HepG2 (cell line): ENCODE measurements around the gene RBBP6. TPM values are rescaled to one million over a fixed set of nuclear protein-coding genes. Genes with fewer than 3 reads are reported as not detected.

Source experiments
- ATAC-seq: fragments of 200-7000 bp; cut with Tn5 transposase; 3 replicates; pipeline ENCODE4 v1.9.1; 2020; ENCODE audit warnings: mild to moderate bottlenecking, moderate library complexity
- BruUV-seq: library from RNA; stranded (reverse); fragments of 400-500 nt; replicated peaks from 2 replicates; lab custom pipeline; 2021; lab: Mats Ljungman, UMichigan
- CTCF ChIA-PET: fragments of 300-600 bp; formaldehyde crosslinking; extraction: SDS; loops from one replicate; lab custom pipeline; 2021; ENCODE audit warnings: low total read pairs, inconsistent platforms, low intra/inter-chr PET ratio; lab: Yijun Ruan, JAX
- POLR2A ChIA-PET: fragments of 350-600 bp; sonication (Branson Sonifier 250); formaldehyde crosslinking; loops from one replicate; lab custom pipeline; 2020; ENCODE audit warnings: antibody characterized with exemption, inconsistent platforms; lab: Yijun Ruan, JAX
- DNase-seq: peaks from one replicate; pipeline ENCODE4 v3.0.0-alpha.2; 2015; ENCODE audit warnings: low spot score
- FAIRE-seq: peaks from 3 replicates; lab custom pipeline; 2011; peaks lifted over from hg19 to GRCh38; lab: Jason Lieb, UNC
- H2AFZ ChIP-seq: one replicate; pipeline ENCODE4 v1.6.1; 2011; ENCODE audit warnings: low read length, inconsistent platforms
- H3K27ac ChIP-seq: fragments of 300-600 bp; 3 replicates; pipeline ENCODE4 v1.8.0; 2011; ENCODE audit warnings: mixed run types, mild to moderate bottlenecking, mixed read lengths, low read length, inconsistent platforms; ENCODE audit not compliant: insufficient read depth; ENCODE audit errors: extremely low read length
- H3K27me3 ChIP-seq, 2 experiments: fragments of 200-600 bp in 1 of 2; 2 replicates in 1 of 2; 3 replicates in 1 of 2; pipeline versions ENCODE4 v1.6.0 to v1.8.0; 2011; ENCODE audit warnings: low read length in 2 of 2, mild to moderate bottlenecking in 2 of 2, moderate library complexity in 2 of 2, inconsistent platforms in 1 of 2; ENCODE audit not compliant: insufficient read depth in 2 of 2, control insufficient read depth in 1 of 2
- H3K36me3 ChIP-seq, 2 experiments: fragments of 200-600 bp in 1 of 2; replicated peaks in 1 of 2; 2 replicates in 1 of 2; 3 replicates in 1 of 2; pipeline versions ENCODE4 v1.5.1 to v1.8.0; 2011; ENCODE audit warnings: low read length in 2 of 2, inconsistent platforms in 1 of 2; ENCODE audit not compliant: insufficient read depth in 2 of 2, control insufficient read depth in 1 of 2
- H3K4me1 ChIP-seq: 2 replicates; pipeline ENCODE4 v1.5.1; 2012; ENCODE audit warnings: low read length, inconsistent platforms; ENCODE audit not compliant: insufficient read depth
- H3K4me2 ChIP-seq: 2 replicates; pipeline ENCODE4 v1.6.0; 2011; ENCODE audit warnings: low read depth, low read length, inconsistent platforms
- H3K4me3 ChIP-seq, 3 experiments: fragments of 200-600 bp in 1 of 3; sonication (generic), shearing (Covaris generic) in 1 of 3; replicated peaks in 1 of 3; 2 replicates each; pipeline ENCODE4 v1.5.1; 2011 to 2016; ENCODE audit warnings: low read length in 3 of 3, inconsistent platforms in 2 of 3, low read depth in 2 of 3, mild to moderate bottlenecking in 2 of 3, control low read depth in 1 of 3, mixed read lengths in 1 of 3; ENCODE audit not compliant: insufficient read depth in 1 of 3
- H3K79me2 ChIP-seq: one replicate; pipeline ENCODE4 v1.6.1; 2011; ENCODE audit warnings: low read length, inconsistent platforms; ENCODE audit not compliant: insufficient read depth
- H3K9ac ChIP-seq: 2 replicates; pipeline ENCODE4 v1.6.0; 2011; ENCODE audit warnings: mild to moderate bottlenecking, low read depth, low read length, inconsistent platforms; ENCODE audit not compliant: insufficient read depth
- H3K9me3 ChIP-seq: 2 replicates; pipeline ENCODE4 v1.5.1; 2012; ENCODE audit warnings: mild to moderate bottlenecking, low read length
- H4K20me1 ChIP-seq: 2 replicates; pipeline ENCODE4 v1.6.0; 2011; ENCODE audit warnings: inconsistent platforms, mild to moderate bottlenecking, low read length, moderate library complexity; ENCODE audit not compliant: insufficient read depth
- HDAC2 ChIP-seq: sonication (generic); formaldehyde crosslinking; IDR thresholded peaks from 2 replicates; pipeline ENCODE4 v1.4.0; 2020; ENCODE audit warnings: missing genetic modification reagents
- LBX2 ChIP-seq: sonication (generic); formaldehyde crosslinking; IDR thresholded peaks from 2 replicates; pipeline ENCODE4 v1.5.0; 2020; ENCODE audit warnings: missing genetic modification reagents, mild to moderate bottlenecking, borderline replicate concordance
- NKX3-1 ChIP-seq: sonication (generic); formaldehyde crosslinking; IDR thresholded peaks from 2 replicates; pipeline ENCODE4 v1.5.0; 2020; ENCODE audit warnings: missing genetic modification reagents
- NR0B2 ChIP-seq: sonication (generic); formaldehyde crosslinking; IDR thresholded peaks from 2 replicates; pipeline ENCODE4 v1.4.0; 2020; ENCODE audit warnings: mild to moderate bottlenecking, missing genetic modification reagents
- PITX1 ChIP-seq: sonication (generic); formaldehyde crosslinking; IDR thresholded peaks from 2 replicates; pipeline ENCODE4 v1.5.1; 2020; ENCODE audit warnings: mild to moderate bottlenecking, missing genetic modification reagents
- POGZ ChIP-seq: sonication (generic); formaldehyde crosslinking; IDR thresholded peaks from 2 replicates; pipeline ENCODE4 v1.4.0; 2020; ENCODE audit warnings: mild to moderate bottlenecking, missing genetic modification reagents
- PRDM4 ChIP-seq: sonication (generic); formaldehyde crosslinking; IDR thresholded peaks from 2 replicates; pipeline ENCODE4 v1.9.0; 2021; ENCODE audit warnings: missing genetic modification reagents, borderline replicate concordance
- RFXAP ChIP-seq: sonication (generic); formaldehyde crosslinking; IDR thresholded peaks from 2 replicates; pipeline ENCODE4 v1.4.0; 2020; ENCODE audit warnings: missing genetic modification reagents, borderline replicate concordance
- ZNF276 ChIP-seq: sonication (generic); formaldehyde crosslinking; IDR thresholded peaks from 2 replicates; pipeline ENCODE4 v1.4.0; 2020; ENCODE audit warnings: mild to moderate bottlenecking, low read depth, missing genetic modification reagents
- ZNF441 ChIP-seq: sonication (generic); formaldehyde crosslinking; IDR thresholded peaks from 2 replicates; pipeline ENCODE4 v1.7.0; 2021; ENCODE audit warnings: missing genetic modification reagents, borderline replicate concordance
- ZNF652 ChIP-seq: IDR thresholded peaks from 2 replicates; pipeline ENCODE4 v1.6.1; 2016; ENCODE audit warnings: low read depth, borderline replicate concordance
- ZNF724P ChIP-seq: sonication (generic); formaldehyde crosslinking; IDR thresholded peaks from 2 replicates; pipeline ENCODE4 v1.8.0; 2022; ENCODE audit warnings: missing genetic modification reagents, borderline replicate concordance
- ZNF790 ChIP-seq: sonication (generic); formaldehyde crosslinking; IDR thresholded peaks from 2 replicates; pipeline ENCODE4 v1.8.0; 2022; ENCODE audit warnings: missing genetic modification reagents, mild to moderate bottlenecking, borderline replicate concordance
- WGBS: methylation state at CpG from one replicate; pipeline ENCODE4 v1.1.6; 2017; ENCODE audit warnings: low lambda C conversion rate; 5-methylcytosine and 5-hydroxymethylcytosine counted together
- in situ Hi-C: cut with HindIII; loops from 2 replicates; pipeline ENCODE4 v1.10.0; 2017; ENCODE audit warnings: low pct_unique_long_range_greater_than_20kb; ENCODE audit not compliant: extremely low pct_ligation_motif_present
- intact Hi-C: fragments of 100-400 bp; cut with micrococcal nuclease; formaldehyde crosslinking; loops from one replicate; pipeline ENCODE4 v1.10.0; 2022; ENCODE audit not compliant: unreplicated experiment
- polyA plus RNA-seq, 8 experiments: library from polyadenylated mRNA; depleted of rRNA in 3 of 8; stranded (reverse) in 7 of 8; unstranded in 1 of 8; fragments of >200 nt; fragmentation: Illumina TruSeq in 4 of 8; extraction: Trizol in 4 of 8; gene quantifications; 2 replicates each; pipeline versions ENCODE4 v1.2.1 to v1.2.3, GENCODE V29; 2011 to 2016; ENCODE audit warnings: low read depth in 4 of 8, missing spikeins in 1 of 8, mixed read lengths in 1 of 8; ENCODE audit not compliant: insufficient read depth in 1 of 8
- total RNA-seq, 5 experiments: library from RNA; depleted of rRNA; stranded (reverse); fragments of >200 nt; fragmentation: Illumina TruSeq; extraction: Trizol; gene quantifications; 2 replicates each; pipeline ENCODE4 v1.2.3, GENCODE V29; 2016; ENCODE audit warnings: low read depth in 1 of 5

RBBP6 gene
- total and polyA plus RNA-seq, 2 of the 13 experiments (the other 11 are each of a cell fraction or from before 2014, with no cell fraction given) = 37.1 to 70.9 TPM

GRCh38 chr16:24531166-24531565, 8.2 kb upstream of the RBBP6 start:
- intact Hi-C loops = no loop called here
- no peak overlapping the region for H3K4me2 ChIP-seq
- H2AFZ ChIP-seq = no peak overlapping the region
- FAIRE-seq = no peak
- no peak overlapping the region for H3K9ac ChIP-seq
- in situ Hi-C loops = no loop called here
- no peak overlapping the region for H3K27ac ChIP-seq
- no peak overlapping the region for H3K4me3 ChIP-seq
- ATAC-seq = no peak
- H3K27me3 ChIP-seq = no peaks in the 10 kb centered on the region
- peaks cover 44% of the 10 kb centered on the region for H3K4me1 ChIP-seq
- CTCF ChIA-PET = no interaction called here
- H3K9me3 ChIP-seq = no peaks in the 10 kb centered on the region
- POLR2A ChIA-PET = no interaction called here
- DNase-seq = no peak
- no peaks in the 10 kb centered on the region for H3K36me3 ChIP-seq
- no peaks in the 10 kb centered on the region for H4K20me1 ChIP-seq
- BruUV-seq = no TSS peak
- H3K79me2 ChIP-seq = no peaks in the 10 kb centered on the region
- 47% methylated on average over 1 of the region's 1 CpG for WGBS
- no peak for TF ChIP-seq ZNF652 (CRISPR knock-in tag)
- TF ChIP-seq ZNF790 (CRISPR knock-in tag) = no peak
- no peak for TF ChIP-seq NR0B2
- TF ChIP-seq LBX2 (CRISPR knock-in tag) = no peak
- no peak for TF ChIP-seq PITX1 (CRISPR knock-in tag)
- no peak for TF ChIP-seq PRDM4 (CRISPR knock-in tag)
- no peak for TF ChIP-seq NKX3-1 (CRISPR knock-in tag)
- no peak for TF ChIP-seq POGZ (CRISPR knock-in tag)
- TF ChIP-seq ZNF276 (CRISPR knock-in tag) = no peak
- TF ChIP-seq RFXAP = no peak
- TF ChIP-seq HDAC2 (CRISPR knock-in tag) = no peak
- TF ChIP-seq ZNF724P (CRISPR knock-in tag) = no peak
- no peak for TF ChIP-seq ZNF441 (CRISPR knock-in tag)
